ENCODE results near the gene CEP135. TPM values are rescaled to one million over a fixed set of nuclear protein-coding genes. Genes with fewer than 3 reads are reported as not detected.
A peak's percentile ranks its signal among the peaks of the same experiment; 100 is the strongest.

Gene CEP135
- total RNA-seq, 2 experiments from 2014 or later: 12.5 to 12.9 TPM

- DNase-seq (no peak), ATAC-seq (no peak)
- Mint-ChIP-seq H3K4me1 (ENCODE audit: low read depth) (no peaks in the 10 kb centered on the region), H3K27ac (no peak overlapping the region), H3K9me3 (no peaks in the 10 kb centered on the region), H3K4me3 (no peak overlapping the region), H3K36me3 (ENCODE audit: low read depth) (peaks cover 25% of the 10 kb centered on the region), H3K27me3 (no peaks in the 10 kb centered on the region)
- intact Hi-C loops (cut with micrococcal nuclease): no loop called here
- no peak for TF ChIP-seq CTCF (IDR thresholded peaks at IDR 0.05)
- POLR2A ChIA-PET: no interaction called here
- CTCF ChIA-PET: interaction anchor here (1.1 to 1.9 kb wide), 2 partner anchors 25 to 68 kb away, joined by 3 to 6 read pairs; partner anchors contain the start of gene CEP135
Observed at GRCh38 chr4:55973650-55974049, 24.9 kb downstream of the CEP135 start.

GRCh38 chr4:55977811-55978210, 29.1 kb downstream of the CEP135 start:
- Mint-ChIP-seq H3K27ac (no peak overlapping the region), H3K4me1 (ENCODE audit: low read depth) (peaks cover 6% of the 10 kb centered on the region), H3K36me3 (ENCODE audit: low read depth) (peaks cover 30% of the 10 kb centered on the region), H3K27me3 (no peaks in the 10 kb centered on the region), H3K4me3 (no peak overlapping the region), H3K9me3 (no peaks in the 10 kb centered on the region)
- no peak for TF ChIP-seq CTCF (IDR thresholded peaks at IDR 0.05)
- ChIA-PET CTCF (interaction anchor here (0.8 to 1.0 kb wide), 3 partner anchors 9 to 29 kb away, joined by 3 to 4 read pairs (median 3); partner anchors contain the start of gene CEP135), POLR2A (no interaction called here)
- ATAC-seq (no peak), DNase-seq (no peak)
- intact Hi-C loops (cut with micrococcal nuclease): no loop called here

GRCh38 chr4:55979562-55979961, 30.8 kb downstream of the CEP135 start:
- Mint-ChIP-seq H3K27me3 (no peaks in the 10 kb centered on the region), H3K4me3 (no peak overlapping the region), H3K36me3 (ENCODE audit: low read depth) (peaks cover 27% of the 10 kb centered on the region), H3K4me1 (ENCODE audit: low read depth) (peaks cover 6% of the 10 kb centered on the region), H3K27ac (no peak overlapping the region), H3K9me3 (no peaks in the 10 kb centered on the region)
- DNase-seq (no peak), ATAC-seq (no peak)
- TF ChIP-seq CTCF (IDR thresholded peaks at IDR 0.05): no peak
- intact Hi-C loops (cut with micrococcal nuclease): no loop called here
- ChIA-PET POLR2A (no interaction called here), CTCF (no interaction called here)

- no peak for DNase-seq
- POLR2A ChIA-PET: no interaction called here
- Mint-ChIP-seq H3K4me3 (no peak overlapping the region), H3K27ac (no peak overlapping the region), H3K36me3 (ENCODE audit: low read depth) (peaks cover 23% of the 10 kb centered on the region), H3K27me3 (no peaks in the 10 kb centered on the region), H3K9me3 (no peaks in the 10 kb centered on the region), H3K4me1 (ENCODE audit: low read depth) (peaks cover 6% of the 10 kb centered on the region)
- intact Hi-C loops (cut with micrococcal nuclease): no loop called here
- CTCF ChIA-PET: no interaction called here
- no peak for TF ChIP-seq CTCF (IDR thresholded peaks at IDR 0.05)
- peak; percentile 30 for ATAC-seq
Observed at GRCh38 chr4:55980725-55981124, 32.0 kb downstream of the CEP135 start.

GRCh38 chr4:55982976-55983375, 34.2 kb downstream of the CEP135 start:
- no peak for TF ChIP-seq CTCF (IDR thresholded peaks at IDR 0.05)
- POLR2A ChIA-PET: interaction anchor here (0.6 kb wide), 1 partner anchor 279 kb away, joined by 5 read pairs; no protein-coding TSS in a partner anchor
- H3K27me3 Mint-ChIP-seq: no peaks in the 10 kb centered on the region

More at GRCh38 chr4:55982976-55983375, 34.2 kb downstream of the CEP135 start:
- CTCF ChIA-PET: interaction anchor here (1.4 kb wide), 1 partner anchor 18 kb away, joined by 3 read pairs; no protein-coding TSS in a partner anchor
- Mint-ChIP-seq H3K4me3 (no peak overlapping the region), H3K27ac (no peak overlapping the region), H3K36me3 (ENCODE audit: low read depth) (peaks cover 26% of the 10 kb centered on the region), H3K9me3 (no peaks in the 10 kb centered on the region), H3K4me1 (ENCODE audit: low read depth) (peaks cover 6% of the 10 kb centered on the region)
- no peak for ATAC-seq
- intact Hi-C loops (cut with micrococcal nuclease): no loop called here
- no peak for DNase-seq

Measured in activated CD8-positive, alpha-beta T cell treated with anti-CD3 and anti-CD28 coated beads for 36 hours (primary cell).